HEK293 (cell line): Measurements from ENCODE around the gene ATP6V0E2.
A peak's percentile ranks its signal among the peaks of the same experiment; 100 is the strongest.

Source experiments
- HOXA7 ChIP-seq: sonication (generic); formaldehyde crosslinking; IDR thresholded peaks from 2 replicates; pipeline ENCODE4 v1.8.1; 2022; ENCODE audit warnings: missing genetic modification reagents, borderline replicate concordance
- IKZF3 ChIP-seq: fragments of 450-650 bp; IDR thresholded peaks from 2 replicates; pipeline ENCODE4 v1.5.0; 2018; ENCODE audit warnings: missing biosample characterization, mild to moderate bottlenecking, missing genetic modification characterization, moderate library complexity
- KLF17 ChIP-seq: fragments of 450-650 bp; formaldehyde crosslinking; IDR thresholded peaks from 2 replicates; pipeline ENCODE4 v1.5.1; 2016; ENCODE audit warnings: missing biosample characterization, missing genetic modification characterization
- KLF7 ChIP-seq: fragments of 450-650 bp; formaldehyde crosslinking; IDR thresholded peaks from 2 replicates; pipeline ENCODE4 v1.5.1; 2016; ENCODE audit warnings: missing biosample characterization, missing genetic modification characterization, borderline replicate concordance
- MEIS1 ChIP-seq: sonication (generic); formaldehyde crosslinking; IDR thresholded peaks from 2 replicates; pipeline ENCODE4 v1.8.1; 2022; ENCODE audit warnings: missing genetic modification reagents, mild to moderate bottlenecking, borderline replicate concordance
- PRDM4 ChIP-seq: fragments of 450-650 bp; formaldehyde crosslinking; IDR thresholded peaks from 2 replicates; pipeline ENCODE4 v1.5.1; 2017; ENCODE audit warnings: missing biosample characterization, missing genetic modification characterization
- REPIN1 ChIP-seq: fragments of 450-650 bp; formaldehyde crosslinking; IDR thresholded peaks from 2 replicates; pipeline ENCODE4 v1.5.1; 2017; ENCODE audit warnings: missing biosample characterization, missing genetic modification characterization, low read depth
- TSHZ1 ChIP-seq: fragments of 450-650 bp; formaldehyde crosslinking; IDR thresholded peaks from 2 replicates; pipeline ENCODE4 v1.5.1; 2016; ENCODE audit warnings: missing biosample characterization, missing genetic modification characterization, borderline replicate concordance
- ZBTB11 ChIP-seq: fragments of 450-650 bp; formaldehyde crosslinking; conservative IDR thresholded peaks from 2 replicates; pipeline ENCODE4 v1.5.1; 2016; ENCODE audit warnings: low read depth, missing biosample characterization, missing genetic modification characterization
- ZBTB6 ChIP-seq: fragments of 450-650 bp; formaldehyde crosslinking; IDR thresholded peaks from 2 replicates; pipeline ENCODE4 v1.5.1; 2017; ENCODE audit warnings: missing biosample characterization, missing genetic modification characterization
- ZNF132 ChIP-seq: fragments of 450-650 bp; formaldehyde crosslinking; IDR thresholded peaks from 2 replicates; pipeline ENCODE4 v1.5.1; 2017; ENCODE audit warnings: missing biosample characterization, missing genetic modification characterization, borderline replicate concordance
- ZNF138 ChIP-seq: fragments of 450-650 bp; formaldehyde crosslinking; IDR thresholded peaks from 2 replicates; pipeline ENCODE4 v1.5.1; 2016; ENCODE audit warnings: missing biosample characterization, missing genetic modification characterization, borderline replicate concordance
- ZNF155 ChIP-seq: fragments of 450-650 bp; formaldehyde crosslinking; IDR thresholded peaks from 2 replicates; pipeline ENCODE4 v1.5.1; 2016; ENCODE audit warnings: missing biosample characterization, missing genetic modification characterization
- ZNF174 ChIP-seq: fragments of 450-650 bp; formaldehyde crosslinking; IDR thresholded peaks from 2 replicates; pipeline ENCODE4 v1.5.0; 2017; ENCODE audit warnings: missing biosample characterization, mild to moderate bottlenecking, missing genetic modification characterization
- ZNF23 ChIP-seq: fragments of 450-650 bp; formaldehyde crosslinking; IDR thresholded peaks from 2 replicates; pipeline ENCODE4 v1.5.1; 2016; ENCODE audit warnings: missing biosample characterization, missing genetic modification characterization, borderline replicate concordance
- ZNF239 ChIP-seq: fragments of 450-650 bp; formaldehyde crosslinking; IDR thresholded peaks from 2 replicates; pipeline ENCODE4 v1.5.1; 2016; ENCODE audit warnings: missing biosample characterization, missing genetic modification characterization
- ZNF398 ChIP-seq: fragments of 450-650 bp; formaldehyde crosslinking; IDR thresholded peaks from 2 replicates; pipeline ENCODE4 v1.5.1; 2017; ENCODE audit warnings: missing biosample characterization, missing genetic modification characterization
- ZNF404 ChIP-seq: fragments of 450-650 bp; formaldehyde crosslinking; IDR thresholded peaks from 2 replicates; pipeline ENCODE4 v1.5.1; 2017; ENCODE audit warnings: missing biosample characterization, missing genetic modification characterization
- ZNF560 ChIP-seq: fragments of 450-650 bp; formaldehyde crosslinking; IDR thresholded peaks from 2 replicates; pipeline ENCODE4 v1.5.1; 2017; ENCODE audit warnings: missing biosample characterization, missing genetic modification characterization, borderline replicate concordance
- ZNF610 ChIP-seq: fragments of 450-650 bp; formaldehyde crosslinking; IDR thresholded peaks from 2 replicates; pipeline ENCODE4 v1.5.1; 2016; ENCODE audit warnings: missing biosample characterization, missing genetic modification characterization, borderline replicate concordance
- ZNF658 ChIP-seq: fragments of 450-650 bp; formaldehyde crosslinking; IDR thresholded peaks from 2 replicates; pipeline ENCODE4; 2016; ENCODE audit warnings: missing biosample characterization, missing genetic modification characterization
- ZNF670 ChIP-seq: fragments of 450-650 bp; formaldehyde crosslinking; IDR thresholded peaks from 2 replicates; pipeline ENCODE4 v1.5.1; 2016; ENCODE audit warnings: missing biosample characterization, missing genetic modification characterization, low read depth
- ZNF791 ChIP-seq: fragments of 450-650 bp; formaldehyde crosslinking; IDR thresholded peaks from 2 replicates; pipeline ENCODE4 v1.5.1; 2016; ENCODE audit warnings: missing biosample characterization, missing genetic modification characterization
- ZSCAN18 ChIP-seq: fragments of 450-650 bp; formaldehyde crosslinking; IDR thresholded peaks from 2 replicates; pipeline ENCODE4 v1.5.1; 2016; ENCODE audit warnings: missing biosample characterization, missing genetic modification characterization

ATP6V0E2 gene

GRCh38 chr7:149854611-149855360, 19.0 kb upstream of the ATP6V0E2 start (continued):
- peak; percentile 67 for TF ChIP-seq TSHZ1 (tag by site-specific recombination)
- no peak for TF ChIP-seq ZNF132 (tag by site-specific recombination)
- TF ChIP-seq MEIS1 (CRISPR knock-in tag): no peak
- TF ChIP-seq ZNF670: no peak
- no peak for TF ChIP-seq ZNF560
- no peak for TF ChIP-seq KLF17 (tag by site-specific recombination)
- no peak for TF ChIP-seq ZNF174 (tag by site-specific recombination)
- no peak for TF ChIP-seq ZNF610 (tag by site-specific recombination)
- TF ChIP-seq ZBTB6 (tag by site-specific recombination): no peak
- no peak for TF ChIP-seq HOXA7 (CRISPR knock-in tag)
- TF ChIP-seq REPIN1 (tag by site-specific recombination): no peak
- peak; percentile 74 for TF ChIP-seq IKZF3 (tag by site-specific recombination)
- TF ChIP-seq ZNF404: no peak
- TF ChIP-seq ZNF23: no peak
- TF ChIP-seq ZNF398 (tag by site-specific recombination): no peak
- no peak for TF ChIP-seq ZNF658 (tag by site-specific recombination)
- no peak for TF ChIP-seq ZNF138 (tag by site-specific recombination)
- no peak for TF ChIP-seq ZNF155 (tag by site-specific recombination)
- TF ChIP-seq PRDM4 (tag by site-specific recombination): peak; percentile 13; the same call in 1 of the 2 replicates
- no peak for TF ChIP-seq ZNF791 (tag by site-specific recombination)
- TF ChIP-seq ZSCAN18 (tag by site-specific recombination): no peak
- no peak for TF ChIP-seq ZBTB11 (tag by site-specific recombination)
- TF ChIP-seq ZNF239 (tag by site-specific recombination): no peak
- TF ChIP-seq KLF7 (tag by site-specific recombination): no peak
